Endothelial cell of umbilical vein (primary cell): ENCODE data around the gene WASHC2C. TPM values are rescaled to one million over a fixed set of nuclear protein-coding genes. Genes with fewer than 3 reads are reported as not detected.
"Not testable (repeated sequence)": the region's sequence is repeated elsewhere in the genome, so short reads cannot be mapped to it uniquely, and the experiment has no call there.

Experiments used
- BruUV-seq: library from RNA; stranded (reverse); fragments of 400-500 nt; replicated peaks from 2 replicates; lab custom pipeline; 2021; lab: Mats Ljungman, UMichigan
- CTCF ChIA-PET: fragments of 300-600, 350-600 bp; sonication (Branson Sonifier 250); formaldehyde crosslinking; loops from one replicate; lab custom pipeline; 2021; ENCODE audit warnings: antibody characterized with exemption, inconsistent platforms; lab: Charles Lee
- POLR2A ChIA-PET: fragments of 300-600, 350-600 bp; sonication (Branson Sonifier 250); formaldehyde crosslinking; loops from one replicate; lab custom pipeline; 2021; ENCODE audit warnings: antibody characterized with exemption, inconsistent platforms; lab: Charles Lee
- DNase-seq: peaks from one replicate; pipeline ENCODE4 v3.0.0-alpha.2; 2011; ENCODE audit warnings: low read depth, low spot score
- FAIRE-seq: peaks from 2 replicates; lab custom pipeline; 2011; peaks lifted over from hg19 to GRCh38; lab: Jason Lieb, UNC
- H2AFZ ChIP-seq: 2 replicates; pipeline ENCODE4 v1.6.0; 2012; ENCODE audit warnings: low read depth, low read length, control low read depth, inconsistent platforms
- H3K27ac ChIP-seq: 2 replicates; pipeline ENCODE4 v1.5.1; 2011; ENCODE audit warnings: low read depth, mild to moderate bottlenecking, control low read depth, low read length, moderate library complexity; ENCODE audit not compliant: insufficient read depth
- H3K27me3 ChIP-seq, 2 experiments: 2 replicates each; pipeline versions ENCODE4 v1.6.0 to v1.6.1; 2011; ENCODE audit warnings: low read length in 2 of 2, mixed read lengths in 1 of 2; ENCODE audit not compliant: control insufficient read depth in 2 of 2, insufficient read depth in 2 of 2
- H3K36me3 ChIP-seq, 2 experiments: 2 replicates in 1 of 2; 3 replicates in 1 of 2; pipeline ENCODE4 v1.5.1; 2011; ENCODE audit warnings: low read length in 2 of 2, mild to moderate bottlenecking in 1 of 2, moderate library complexity in 1 of 2; ENCODE audit not compliant: control insufficient read depth in 2 of 2, insufficient read depth in 2 of 2; ENCODE audit errors: extremely low read depth in 1 of 2
- H3K4me1 ChIP-seq: 3 replicates; pipeline ENCODE4 v1.5.1; 2011; ENCODE audit warnings: mild to moderate bottlenecking, low read length; ENCODE audit not compliant: control insufficient read depth, insufficient read depth; ENCODE audit errors: extremely low read depth
- H3K4me2 ChIP-seq: 2 replicates; pipeline ENCODE4 v1.6.1; 2011; ENCODE audit warnings: low read length, control low read depth, mixed read lengths; ENCODE audit not compliant: insufficient read depth
- H3K4me3 ChIP-seq, 3 experiments: fragments of 200-600 bp in 1 of 3; sonication (generic), shearing (Covaris generic) in 1 of 3; replicated peaks in 1 of 3; 2 replicates each; pipeline ENCODE4 v1.5.1; 2011 to 2016; ENCODE audit warnings: control low read depth in 3 of 3, low read length in 3 of 3, mild to moderate bottlenecking in 2 of 3, inconsistent platforms in 1 of 3, low read depth in 1 of 3, moderate library complexity in 1 of 3; ENCODE audit not compliant: insufficient read depth in 1 of 3
- H3K79me2 ChIP-seq: 2 replicates; pipeline ENCODE4 v1.6.0; 2012; ENCODE audit warnings: low read length, inconsistent platforms; ENCODE audit not compliant: control insufficient read depth, insufficient read depth
- H3K9ac ChIP-seq: replicated peaks from 2 replicates; pipeline ENCODE3; 2011; ENCODE audit warnings: low read length, control low read depth; ENCODE audit not compliant: insufficient read depth; ENCODE audit errors: extremely low read depth
- H3K9me1 ChIP-seq: replicated peaks from 3 replicates; pipeline ENCODE4 v1.6.0; 2011; ENCODE audit warnings: mild to moderate bottlenecking, low read length; ENCODE audit not compliant: control insufficient read depth, insufficient read depth; ENCODE audit errors: extremely low read depth
- H3K9me3 ChIP-seq: replicated peaks from 2 replicates; pipeline ENCODE4 v1.5.1; 2012; ENCODE audit warnings: low read length, inconsistent platforms; ENCODE audit not compliant: control insufficient read depth, insufficient read depth
- H4K20me1 ChIP-seq: replicated peaks from 2 replicates; pipeline ENCODE3; 2011; ENCODE audit warnings: mild to moderate bottlenecking, low read length; ENCODE audit not compliant: control insufficient read depth, insufficient read depth; ENCODE audit errors: extremely low read depth
- dilution Hi-C: fragments of 300-500 bp; cut with MboI; formaldehyde crosslinking; loops from one replicate; pipeline ENCODE4 v1.15.0; 2019; ENCODE audit warnings: low sequenced_read_pairs; ENCODE audit not compliant: extremely low pct_ligation_motif_present
- intact Hi-C: fragments of 100-400 bp; cut with micrococcal nuclease; formaldehyde crosslinking; loops from one replicate; pipeline ENCODE4 v1.10.0; 2022
- polyA plus RNA-seq, 4 experiments: library from polyadenylated mRNA; depleted of rRNA in 3 of 4; stranded (reverse) in 3 of 4; unstranded in 1 of 4; fragments of >200 nt; gene quantifications; 2 replicates each; pipeline versions ENCODE4 v1.2.1 to v1.2.3, GENCODE V29; 2011 to 2012; ENCODE audit warnings: missing spikeins in 1 of 4
- total RNA-seq: library from RNA; stranded (reverse); gene quantifications from 2 replicates; pipeline ENCODE4 v1.2.3, GENCODE V29; 2021

WASHC2C gene
- total and polyA plus RNA-seq, 2 donors (not counting 3 experiments of a cell fraction or from before 2014, with no cell fraction given) = 13.9 to 48.6 TPM

DNA sequence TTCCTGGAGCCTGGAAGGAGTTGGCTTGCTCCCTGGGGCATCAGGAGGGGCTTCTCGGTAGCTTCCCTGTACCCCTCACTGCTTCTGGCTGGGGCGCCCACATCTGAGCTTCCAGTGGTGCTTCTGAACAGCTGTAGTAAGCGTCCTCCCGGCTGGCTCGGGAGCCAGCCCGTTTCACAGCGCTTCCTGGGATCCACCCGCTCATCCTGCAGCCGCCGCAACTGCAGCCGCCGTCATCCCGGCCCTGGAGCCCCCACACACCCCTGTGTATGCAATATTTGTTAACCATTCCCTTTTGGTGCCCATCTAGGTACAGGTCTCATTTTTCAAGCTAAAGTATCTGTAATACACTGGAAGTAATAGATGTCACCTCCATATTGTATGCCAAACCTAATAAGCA lies 85.9 kb downstream of the WASHC2C start:
- POLR2A ChIA-PET, H3K9me3 ChIP-seq, H3K9ac ChIP-seq, H3K79me2 ChIP-seq, H3K4me2 ChIP-seq, intact Hi-C loops, BruUV-seq, H2AFZ ChIP-seq, FAIRE-seq, H3K36me3 ChIP-seq, H3K4me1 ChIP-seq, dilution Hi-C loops, H3K4me3 ChIP-seq, DNase-seq, CTCF ChIA-PET, H4K20me1 ChIP-seq, H3K27me3 ChIP-seq, H3K27ac ChIP-seq, H3K9me1 ChIP-seq: not testable (repeated sequence)

DNA sequence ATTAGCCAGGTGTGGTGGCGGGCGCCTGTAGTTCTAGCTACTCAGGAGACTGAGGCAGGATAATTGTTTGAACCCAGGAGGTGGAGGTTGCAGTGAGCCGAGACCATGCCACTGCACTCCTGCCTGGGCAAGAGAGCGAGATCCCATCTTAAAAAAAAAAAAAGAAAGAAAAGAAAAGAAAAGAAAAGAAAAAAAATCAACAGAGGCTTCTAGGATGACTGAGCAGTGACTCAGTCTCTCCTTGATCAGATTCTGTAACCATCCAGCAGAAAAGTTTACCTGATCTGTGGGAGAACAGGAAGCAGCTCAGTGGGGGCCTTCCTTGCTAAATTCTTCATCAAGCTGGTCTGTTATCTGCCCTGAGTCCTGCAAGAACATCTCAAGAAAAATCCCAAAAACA lies 87.1 kb downstream of the WASHC2C start:
- H3K9me3 ChIP-seq, H3K27ac ChIP-seq, H2AFZ ChIP-seq, H3K4me1 ChIP-seq, H3K79me2 ChIP-seq, H3K27me3 ChIP-seq, H3K36me3 ChIP-seq, dilution Hi-C loops, intact Hi-C loops, H3K4me3 ChIP-seq, H4K20me1 ChIP-seq, H3K9me1 ChIP-seq, H3K9ac ChIP-seq, POLR2A ChIA-PET, DNase-seq, H3K4me2 ChIP-seq, CTCF ChIA-PET, FAIRE-seq, BruUV-seq: not testable (repeated sequence)
